ENCODE results near the gene CWC15. TPM values are rescaled to one million over a fixed set of nuclear protein-coding genes. Genes with fewer than 3 reads are reported as not detected.

CWC15 gene
- total and polyA plus RNA-seq, 9 of the 15 experiments (the other 6 are each of a cell fraction or from before 2014, with no cell fraction given): 47.3 to 168 (median 89.2) TPM

DNA sequence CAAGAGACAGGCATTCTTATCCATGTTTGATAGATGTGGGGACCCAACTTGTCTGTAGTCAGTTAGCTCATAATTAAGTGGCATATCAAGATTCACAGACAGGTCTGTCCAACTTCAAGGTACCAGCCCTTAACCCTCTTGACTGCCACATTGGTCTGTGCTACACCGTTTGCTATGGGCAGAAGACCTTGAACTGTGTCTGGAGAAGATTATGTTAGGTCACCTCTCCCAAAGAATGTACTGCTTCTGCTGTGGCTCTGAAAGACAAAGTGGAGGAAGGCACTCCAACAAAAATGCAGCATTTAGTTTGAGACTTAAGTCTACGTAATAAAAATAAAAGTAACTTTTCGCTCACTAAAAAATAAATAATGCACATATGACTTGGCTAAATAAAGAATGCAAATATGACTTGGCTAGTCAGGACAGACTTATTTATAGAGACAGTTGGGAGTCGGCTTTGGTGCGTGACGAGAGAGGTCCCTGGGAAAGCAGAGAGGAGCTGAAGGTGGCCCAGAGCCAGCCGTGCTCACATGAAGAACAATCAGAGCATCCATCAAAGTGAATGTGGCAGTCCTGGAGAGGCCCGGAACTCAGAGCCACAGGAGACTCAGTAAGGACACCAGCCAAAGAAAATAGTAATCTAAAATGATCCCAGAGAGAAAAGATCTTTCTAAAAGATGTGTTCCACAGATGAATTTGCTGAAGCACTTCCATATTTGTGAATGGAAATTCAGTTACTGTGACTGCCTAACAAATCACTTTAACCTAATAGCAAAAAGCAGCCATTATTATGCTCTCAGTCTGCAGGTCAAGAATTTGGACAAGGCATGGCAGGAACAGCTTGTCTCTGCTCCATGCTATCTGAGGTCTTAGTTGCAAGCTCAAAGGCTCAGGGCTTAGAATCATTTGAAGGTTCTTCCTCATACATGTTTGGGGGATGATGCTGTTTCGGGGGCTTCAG, 35.0 kb downstream of the CWC15 start:
- H2AFZ ChIP-seq (ENCODE audit: low read depth, low read length): no peak overlapping the region
- H3K36me3 ChIP-seq (ENCODE audit: control insufficient read depth, insufficient read depth, low read length): no peaks in the 10 kb centered on the region
- WGBS (ENCODE audit: insufficient coverage, low coverage, missing lambda C conversion rate): 3% methylated on average over 9 of the region's 9 CpGs
- CTCF ChIA-PET (ENCODE audit: low intra/inter-chr PET ratio): no interaction called here
- no peak overlapping the region for H3K9ac ChIP-seq (ENCODE audit: insufficient read depth in 1 of 2, low read depth in 2 of 2, low read length in 2 of 2)
- intact Hi-C loops (cut with micrococcal nuclease): no loop called here
- no peaks in the 10 kb centered on the region for H3K4me1 ChIP-seq (replicated peaks in 1 of 2; ENCODE audit: control insufficient read depth in 2 of 2, insufficient read depth in 2 of 2, low read length in 2 of 2)
- no peak overlapping the region for H3K4me3 ChIP-seq
- DNase-seq (ENCODE audit: extremely low read depth in 1 of 4, low spot score in 3 of 4): no peak
- no peaks in the 10 kb centered on the region for H3K9me1 ChIP-seq (ENCODE audit: control insufficient read depth, insufficient read depth, low read length)
- H3K9me3 ChIP-seq (replicated peaks; ENCODE audit: control insufficient read depth, insufficient read depth, low read depth, low read length): no peaks in the 10 kb centered on the region
- POLR2A ChIA-PET: no interaction called here
- in situ Hi-C loops (cut with MboI): no loop called here
- no peak for ATAC-seq
- TF ChIP-seq, protein P1, sequence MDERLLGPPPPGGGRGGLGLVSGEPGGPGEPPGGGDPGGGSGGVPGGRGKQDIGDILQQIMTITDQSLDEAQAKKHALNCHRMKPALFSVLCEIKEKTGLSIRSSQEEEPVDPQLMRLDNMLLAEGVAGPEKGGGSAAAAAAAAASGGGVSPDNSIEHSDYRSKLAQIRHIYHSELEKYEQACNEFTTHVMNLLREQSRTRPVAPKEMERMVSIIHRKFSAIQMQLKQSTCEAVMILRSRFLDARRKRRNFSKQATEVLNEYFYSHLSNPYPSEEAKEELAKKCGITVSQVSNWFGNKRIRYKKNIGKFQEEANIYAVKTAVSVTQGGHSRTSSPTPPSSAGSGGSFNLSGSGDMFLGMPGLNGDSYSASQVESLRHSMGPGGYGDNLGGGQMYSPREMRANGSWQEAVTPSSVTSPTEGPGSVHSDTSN (CRISPR knock-in tag; IDR thresholded peaks at IDR 0.05; ENCODE audit: low read depth): no peak
- TF ChIP-seq, protein P1 (tag; conservative IDR thresholded peaks at IDR 0.05; ENCODE audit: low read depth): 0 out of 2 replicates have a peak, but pooled peaks have one; percentile 12
- TF ChIP-seq POLR2G (IDR thresholded peaks at IDR 0.05; ENCODE audit: low read depth, low read length): no peak
- H3K27ac ChIP-seq (ENCODE audit: extremely low read depth, low read depth, low read length): no peak overlapping the region
- no peaks in the 10 kb centered on the region for H4K20me1 ChIP-seq (replicated peaks; ENCODE audit: control insufficient read depth, insufficient read depth, low read length)
- H3K27me3 ChIP-seq (ENCODE audit: control insufficient read depth in 2 of 2, insufficient read depth in 2 of 2, low read length in 2 of 2): peaks cover 7 to 13% of the 10 kb centered on the region in 2 experiments; a peak in 2 of 5 replicates
- no TSS peak for BruUV-seq (replicated peaks)
- no peak for FAIRE-seq
- no peaks in the 10 kb centered on the region for H3K79me2 ChIP-seq (ENCODE audit: control insufficient read depth, insufficient read depth, low read length)
- H3K4me2 ChIP-seq (ENCODE audit: insufficient read depth, low read length): no peak overlapping the region
